Measurements from ENCODE around the gene KIF12.
A peak's percentile ranks its signal among the peaks of the same experiment; 100 is the strongest.

Gene KIF12

GRCh38 chr9:114105236-114105635 lies 6.1 kb upstream of the KIF12 start:
- DNase-seq (ENCODE audit: low read depth) = no peak

DNA sequence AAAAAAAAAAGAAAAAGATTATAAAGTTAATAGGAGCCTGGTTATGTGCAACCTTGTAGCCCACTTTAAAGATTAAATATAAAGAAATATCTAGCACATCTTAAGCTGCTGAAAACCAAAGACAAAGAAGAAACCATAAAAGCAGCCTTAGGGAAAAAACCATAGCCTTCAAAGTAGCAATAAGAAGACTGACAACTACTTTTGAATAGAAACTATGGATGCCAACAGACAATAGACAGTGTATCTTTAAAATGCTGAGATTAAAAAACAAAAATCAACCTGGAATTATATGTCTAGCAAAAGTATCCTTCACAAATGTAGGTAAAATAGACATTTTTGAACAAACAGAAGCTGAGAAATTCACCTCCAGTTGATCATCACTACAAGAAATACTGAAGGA lies 3.4 kb upstream of the KIF12 start:
- no peak for DNase-seq (ENCODE audit: low read depth)

DNA sequence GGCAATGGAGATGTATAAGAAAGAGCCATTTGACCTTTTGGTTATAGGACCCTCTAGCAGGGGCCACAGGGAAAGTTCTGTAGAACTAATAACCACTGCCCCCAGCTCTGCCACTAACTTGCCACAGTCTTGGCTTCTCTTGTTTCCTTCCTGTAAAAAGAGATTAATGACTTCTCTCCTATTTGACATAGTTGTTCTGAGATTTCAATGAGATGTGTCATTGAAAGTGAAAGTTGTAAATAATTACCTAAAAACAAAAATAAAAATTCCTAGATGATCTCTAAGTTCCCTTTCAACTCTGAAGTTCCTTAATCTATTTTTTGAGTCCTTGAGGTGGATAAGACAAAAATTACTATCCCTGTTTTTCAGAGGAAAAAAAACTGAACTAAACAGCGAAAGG lies 1.4 kb upstream of the KIF12 start:
- DNase-seq (ENCODE audit: low read depth) = no peak

- no peak for DNase-seq (ENCODE audit: low read depth)
Measured at GRCh38 chr9:114099669-114100270, 678 bp upstream of the KIF12 start.

DNA sequence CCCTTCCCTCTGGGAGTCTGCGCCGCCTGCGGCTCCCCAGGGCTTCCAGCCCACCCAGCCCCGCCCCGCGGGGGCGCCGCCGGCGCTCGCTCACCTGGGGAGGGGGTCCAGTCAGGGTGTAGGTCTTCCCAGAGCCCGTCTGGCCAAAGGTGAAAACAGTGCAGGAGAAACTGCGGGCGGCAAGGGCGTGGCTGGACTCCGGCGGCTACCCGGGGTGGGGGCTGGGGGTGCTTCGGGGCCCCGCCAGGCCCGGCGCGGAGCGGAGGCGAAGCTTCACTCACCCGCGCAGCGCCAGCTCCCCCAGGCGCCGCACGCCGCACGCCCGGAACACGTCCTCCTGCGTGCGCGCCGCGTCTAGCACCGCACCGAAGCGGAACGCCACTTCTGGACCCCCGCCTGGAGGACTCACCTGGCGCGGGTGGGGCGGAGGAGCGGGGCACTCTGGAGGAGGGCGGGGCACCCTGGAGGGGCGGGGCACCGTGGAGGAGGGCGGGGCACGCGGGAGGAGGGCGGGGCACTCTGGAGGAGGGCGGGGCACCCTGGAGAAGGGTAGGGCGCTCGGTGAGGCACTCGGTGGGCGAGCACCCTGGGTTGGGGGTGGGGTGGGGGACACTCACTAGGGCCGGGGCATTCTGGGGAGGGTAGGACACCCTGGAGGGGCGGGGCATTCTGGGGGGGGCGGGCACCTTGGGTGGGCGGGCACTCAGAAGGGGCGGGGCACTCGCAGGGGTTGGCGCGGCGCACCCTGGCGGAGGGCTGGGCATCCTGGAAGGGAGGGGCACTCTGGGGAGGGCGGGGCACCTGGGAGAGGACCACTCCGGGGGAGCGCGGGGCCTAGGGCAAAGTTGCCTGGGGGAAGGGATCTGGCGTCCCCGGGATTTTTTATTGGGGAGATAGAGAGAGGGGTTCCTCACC lies 814 bp downstream of the KIF12 start:
- DNase-seq (ENCODE audit: low read depth) = no peak

GRCh38 chr9:114097613-114098020 lies 1.5 kb downstream of the KIF12 start:
- peak; percentile 24 for DNase-seq (ENCODE audit: low read depth)

DNA sequence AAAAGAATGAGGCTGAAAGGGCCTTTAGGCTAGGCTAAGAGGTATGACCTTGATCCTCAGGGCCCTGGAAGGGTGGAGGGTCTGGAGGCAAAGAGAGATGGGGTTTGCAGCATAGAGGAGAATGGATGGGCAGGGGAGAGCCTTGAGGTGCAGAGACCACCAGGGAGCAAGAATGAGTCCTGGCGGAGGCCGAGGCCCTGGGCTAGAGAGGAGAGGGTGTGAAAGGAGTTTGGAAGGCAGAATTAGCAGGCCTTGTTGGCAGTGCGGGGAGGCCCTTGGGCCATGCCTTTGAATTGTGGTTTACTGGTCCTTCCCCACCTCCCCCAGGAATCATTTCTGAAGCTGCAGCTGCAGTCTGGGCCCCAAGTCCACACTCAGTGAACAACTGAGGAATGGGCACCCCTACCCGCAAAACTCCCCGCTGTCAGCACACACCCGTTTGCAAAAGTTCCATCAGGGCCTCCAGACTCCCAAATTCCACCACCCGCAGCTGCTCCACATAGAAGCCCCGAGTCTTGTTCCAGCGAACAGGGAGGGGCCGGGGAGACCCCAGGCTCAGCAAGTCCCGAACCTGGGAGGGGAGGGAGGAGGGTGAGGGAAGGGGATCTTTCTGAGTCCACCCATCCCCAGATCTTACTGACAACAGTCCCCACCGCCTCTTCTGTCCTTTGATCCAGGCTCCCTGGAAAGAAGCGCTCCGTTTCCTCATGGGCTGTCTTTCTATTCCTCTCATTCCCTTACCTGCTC lies 2.1 kb downstream of the KIF12 start:
- DNase-seq (ENCODE audit: low read depth) = no peak

GRCh38 chr9:114096041-114096511 lies 3.0 kb downstream of the KIF12 start:
- no peak for DNase-seq (ENCODE audit: low read depth)

DNA sequence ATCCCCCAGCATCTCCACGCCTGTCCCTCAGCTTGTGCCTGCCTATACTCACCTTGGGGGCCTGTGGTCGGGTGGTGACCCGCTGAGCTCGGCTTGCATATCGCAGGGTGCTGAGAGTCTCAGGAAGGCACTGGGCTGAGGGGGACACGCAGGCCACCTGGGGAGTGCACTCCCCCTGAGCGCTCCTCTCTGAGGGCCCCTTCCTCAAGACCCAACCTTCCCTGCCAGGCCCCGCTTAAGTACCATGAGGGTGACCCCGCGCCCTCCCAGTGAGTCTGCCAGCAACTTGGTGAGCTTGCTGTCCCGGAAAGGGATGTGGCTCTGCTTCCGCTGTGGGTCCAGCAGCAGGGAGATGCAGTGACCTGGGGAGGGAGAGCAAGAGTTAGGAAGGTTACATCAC lies 4.1 kb downstream of the KIF12 start:
- no peak for DNase-seq (ENCODE audit: low read depth)

DNA sequence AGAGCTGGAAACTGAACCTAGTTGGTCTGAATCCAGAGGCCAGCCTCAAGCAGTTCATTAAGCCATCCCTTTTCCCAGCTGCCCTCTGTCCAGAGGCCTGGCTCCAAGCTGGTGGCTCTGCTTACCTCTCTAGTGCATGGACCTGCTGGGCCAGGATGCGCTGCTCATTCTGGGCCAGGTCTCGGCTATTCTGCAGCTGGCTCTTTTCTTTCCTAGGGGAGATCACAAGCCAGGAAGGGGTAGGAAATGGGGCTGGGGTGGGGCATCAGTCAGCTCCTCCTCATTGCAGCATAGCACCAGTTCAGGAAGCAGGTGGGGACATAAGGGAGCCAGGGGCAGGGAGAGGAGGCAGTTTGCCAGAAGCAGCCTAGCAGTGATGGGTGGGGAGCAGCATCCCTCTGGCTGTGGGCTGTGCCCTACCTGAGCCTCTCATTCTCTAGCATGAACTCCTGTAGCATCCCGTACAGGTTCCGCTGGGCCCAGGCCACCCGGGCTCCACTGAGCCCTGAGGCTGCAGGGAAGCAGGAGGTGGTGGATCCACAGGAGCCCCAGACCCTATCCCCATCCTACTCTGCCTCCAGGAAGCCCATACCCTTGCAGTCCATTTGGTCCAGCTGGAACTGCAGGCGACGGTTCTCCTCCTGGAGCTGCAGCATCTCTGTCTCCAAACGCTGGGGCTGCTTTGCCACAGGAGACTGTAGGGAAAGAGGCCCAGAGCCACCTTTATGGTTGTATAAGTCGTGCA lies 5.2 kb downstream of the KIF12 start:
- DNase-seq (ENCODE audit: low read depth) = no peak

DNA sequence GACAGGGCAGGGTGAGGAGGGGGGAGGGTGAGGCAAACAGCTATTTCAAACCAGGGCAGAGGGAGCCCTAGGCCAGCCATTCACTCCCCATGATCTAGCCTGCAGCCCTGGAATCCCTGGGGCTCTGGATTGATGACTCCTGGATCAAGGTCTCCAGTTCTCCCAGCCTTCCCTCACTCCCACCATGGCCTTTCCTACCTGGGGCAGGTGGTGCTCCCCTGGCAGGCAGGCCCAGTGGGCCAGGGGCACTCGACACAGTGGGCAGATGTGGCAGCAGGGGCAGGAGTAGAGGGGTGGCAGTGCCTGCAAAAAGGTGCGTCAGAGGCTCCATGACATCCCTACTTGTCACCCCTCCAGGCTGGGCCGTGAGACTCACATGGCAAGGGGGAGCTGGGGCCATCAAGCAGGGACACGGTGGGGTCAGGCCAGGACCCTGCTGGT lies 6.0 kb downstream of the KIF12 start:
- no peak for DNase-seq (ENCODE audit: low read depth)

DNA sequence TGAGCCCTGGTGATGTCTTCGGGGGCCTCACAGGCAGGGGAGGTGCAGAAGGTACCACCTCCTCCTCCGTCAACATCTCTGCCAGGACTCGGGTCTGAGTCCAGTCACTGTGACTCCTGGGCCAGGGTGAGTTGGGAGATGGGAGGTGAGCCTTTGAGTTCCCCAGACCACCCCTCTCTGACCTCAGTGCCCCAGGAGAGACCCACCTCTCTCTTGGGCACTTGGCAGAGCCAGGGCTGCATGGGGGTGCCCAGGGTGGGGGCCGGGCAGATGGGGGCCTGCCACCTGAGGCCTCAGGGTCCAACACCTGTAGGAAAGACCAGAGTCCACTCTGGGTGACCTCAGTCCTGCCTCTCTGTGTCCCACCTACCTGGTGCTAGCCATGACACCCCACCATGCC lies 6.8 kb downstream of the KIF12 start:
- no peak for DNase-seq (ENCODE audit: low read depth)

DNA sequence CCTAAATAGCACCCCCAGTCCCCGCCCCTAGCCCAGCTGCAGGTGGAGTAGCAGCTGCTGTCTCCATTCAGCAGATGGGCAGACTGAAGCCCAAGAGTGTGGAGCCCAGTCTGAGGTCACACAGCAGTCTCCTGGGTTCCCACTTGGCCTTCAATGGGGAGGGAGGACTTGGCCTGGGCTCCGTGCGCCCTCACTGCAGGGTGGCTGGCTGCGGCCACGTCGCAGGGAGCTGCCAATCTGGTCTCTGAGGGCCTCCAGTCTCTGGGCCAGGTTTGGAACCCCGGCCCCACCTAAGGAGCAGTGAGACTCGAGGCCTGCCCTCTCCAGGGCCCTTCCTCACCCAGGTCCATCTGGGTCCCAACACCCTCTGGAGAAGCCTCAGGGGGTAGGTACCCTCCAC lies 7.4 kb downstream of the KIF12 start:
- no peak for DNase-seq (ENCODE audit: low read depth)

DNA sequence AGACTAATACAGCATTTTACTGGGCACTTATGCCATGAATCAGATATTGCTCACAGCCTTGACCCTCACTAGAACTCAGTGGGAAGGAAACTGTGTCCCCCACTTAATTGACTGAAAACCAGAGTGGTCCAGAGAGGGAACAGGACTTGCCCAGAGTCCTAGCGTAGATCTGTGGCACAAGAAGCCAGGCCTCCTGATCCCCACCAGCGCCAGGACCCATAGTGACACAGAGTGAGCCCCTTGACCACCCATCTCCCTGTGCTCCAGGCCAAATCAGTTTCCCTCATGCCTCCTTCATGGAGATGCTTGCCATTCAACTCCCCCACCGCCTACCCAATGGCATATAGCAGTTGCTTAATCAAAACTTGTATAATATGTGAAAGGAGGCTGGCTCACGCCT lies 8.3 kb downstream of the KIF12 start:
- no peak for DNase-seq (ENCODE audit: low read depth)

DNA sequence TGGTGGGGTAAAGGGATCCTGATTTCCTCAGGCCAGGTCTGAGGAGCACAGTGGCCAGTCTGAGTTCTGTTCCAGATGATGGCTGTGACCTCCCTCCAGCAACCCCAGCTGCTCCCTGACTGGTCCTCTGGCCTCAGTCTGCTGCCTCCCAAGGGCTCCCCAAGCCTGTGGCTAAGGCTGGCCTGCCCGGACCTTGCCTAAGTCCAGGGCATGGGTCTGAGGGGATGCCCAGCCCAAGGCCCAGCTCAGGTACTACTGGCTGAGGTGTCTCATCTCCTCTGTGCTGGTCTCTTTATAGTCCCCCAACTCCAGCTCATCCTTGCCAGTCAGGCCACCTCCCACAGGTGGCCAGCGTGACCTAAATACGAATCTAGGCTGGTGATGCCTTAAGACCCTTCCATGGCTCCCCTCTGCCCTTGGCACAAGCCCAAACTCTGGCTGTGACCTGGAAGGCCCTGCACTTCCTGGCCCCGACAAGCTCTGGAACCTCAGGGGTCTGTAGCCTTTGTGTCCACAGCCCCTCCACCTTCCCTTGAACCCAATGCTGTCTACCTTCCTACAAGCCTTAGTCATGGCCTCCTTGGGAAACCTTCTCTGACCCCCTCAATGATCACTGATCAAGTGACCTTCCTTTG lies 9.8 kb downstream of the KIF12 start:
- DNase-seq (ENCODE audit: low read depth) = no peak

DNA sequence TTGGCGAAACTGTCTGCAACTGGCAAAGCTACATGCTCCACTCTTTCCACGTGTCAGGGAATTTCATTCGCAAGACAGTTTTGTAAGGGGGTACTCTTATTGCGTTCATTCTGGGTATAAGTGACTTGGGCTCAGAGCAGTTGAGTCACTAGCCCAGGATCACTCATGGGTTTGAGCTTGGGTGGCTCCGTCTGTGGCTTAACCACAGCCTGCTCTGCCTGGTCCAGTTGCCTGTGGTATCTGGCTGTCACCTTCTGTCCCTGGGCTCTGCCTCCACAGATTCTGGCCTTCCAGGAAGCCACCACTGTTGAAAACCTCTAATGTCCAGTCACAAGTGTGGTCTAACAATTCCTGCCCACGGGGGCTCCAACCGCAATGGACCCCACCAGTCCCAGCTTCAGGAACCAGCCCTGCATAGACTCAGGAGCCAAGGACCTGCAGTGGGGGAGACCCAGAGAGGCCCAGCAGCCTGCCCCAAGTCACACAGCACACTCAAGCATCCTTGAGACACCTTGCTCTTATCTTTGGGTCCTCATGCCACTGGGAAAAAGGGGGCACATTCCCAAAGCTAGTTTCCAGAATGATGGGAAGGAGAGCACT lies 10.4 kb downstream of the KIF12 start:
- no peak for DNase-seq (ENCODE audit: low read depth)

DNA sequence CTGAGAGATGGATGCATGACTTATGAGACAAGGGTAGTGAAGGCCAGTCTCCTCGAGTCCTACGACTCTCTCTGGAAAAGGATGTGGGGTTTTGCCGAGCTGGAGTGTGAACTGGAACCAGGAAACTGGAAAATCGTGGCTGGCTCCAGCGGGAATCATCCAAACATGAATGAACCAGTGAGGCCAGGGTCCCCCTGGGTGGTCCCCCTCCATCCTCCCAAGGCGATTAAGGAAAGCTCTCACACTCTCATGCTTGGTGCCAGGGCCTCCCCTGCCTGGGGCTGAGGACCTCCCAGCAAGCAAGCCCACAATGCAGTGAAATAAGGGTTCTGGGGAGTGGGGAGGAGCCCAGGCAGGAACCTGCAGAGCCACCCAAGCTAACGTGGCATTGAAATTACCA lies 11.4 kb downstream of the KIF12 start:
- no peak for DNase-seq (ENCODE audit: low read depth)

DNA sequence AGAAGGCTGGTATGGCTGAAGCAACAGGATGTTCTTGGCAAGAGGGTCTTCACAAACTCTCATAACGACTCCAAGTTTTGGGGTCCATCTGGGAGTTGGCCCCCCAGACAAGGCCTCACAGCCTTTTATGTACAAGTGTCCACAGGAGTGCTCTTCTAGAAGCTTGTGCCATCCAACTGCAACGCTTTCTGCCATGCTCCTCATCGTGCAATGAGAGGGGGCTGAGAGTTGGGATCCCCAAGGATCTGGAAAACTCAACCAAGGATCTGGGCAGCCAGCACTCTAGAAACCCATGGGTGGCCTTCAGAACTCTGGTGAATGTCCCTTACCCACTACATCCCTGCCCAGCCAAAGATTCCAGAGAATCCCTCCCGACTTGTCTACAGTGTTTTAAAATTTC lies 12.5 kb downstream of the KIF12 start:
- DNase-seq (ENCODE audit: low read depth) = no peak

GRCh38 chr9:114086009-114086408 lies 13.1 kb downstream of the KIF12 start:
- no peak for DNase-seq (ENCODE audit: low read depth)

- no peak for DNase-seq (ENCODE audit: low read depth)
Measured at GRCh38 chr9:114085387-114085789, 13.7 kb downstream of the KIF12 start.

Data from EH (cell line).